GM12878 (cell line): ENCODE measurements around the gene GNG12. TPM values are rescaled to one million over a fixed set of nuclear protein-coding genes. Genes with fewer than 3 reads are reported as not detected.

ENCODE experiments used
- BMI1 ChIP-seq: fragments of 450-650 bp; IDR thresholded peaks from 2 replicates; pipeline ENCODE4 v1.6.1; 2016; ENCODE audit warnings: mild to moderate bottlenecking, moderate library complexity, borderline replicate concordance
- BRCA1 ChIP-seq: IDR thresholded peaks from 2 replicates; pipeline ENCODE4 v1.6.1; 2011; ENCODE audit warnings: low read depth, low read length, improper control_type of control experiment
- CBX5 ChIP-seq: sonication (generic); IDR thresholded peaks from 2 replicates; pipeline ENCODE4 v1.6.1; 2016; ENCODE audit warnings: low read depth, moderate library complexity, mild to moderate bottlenecking, inconsistent platforms
- CEBPB ChIP-seq, 2 experiments: fragments of 150-350 bp in 1 of 2; IDR thresholded peaks; 2 replicates each; pipeline ENCODE4 v1.6.1; 2012 to 2014; ENCODE audit warnings: low read depth in 2 of 2, low read length in 2 of 2, borderline replicate concordance in 1 of 2, inconsistent platforms in 1 of 2
- CREM ChIP-seq: IDR thresholded peaks from 2 replicates; pipeline ENCODE4 v1.6.1; 2014; ENCODE audit warnings: antibody characterized with exemption, low read depth
- EZH2 ChIP-seq: IDR thresholded peaks from 2 replicates; pipeline ENCODE4 v1.6.1; 2012; ENCODE audit warnings: low read depth, mild to moderate bottlenecking, control low read depth, inconsistent platforms, low read length, borderline replicate concordance; ENCODE audit not compliant: control insufficient read depth
- FOS ChIP-seq: IDR thresholded peaks from 3 replicates; pipeline ENCODE4 v1.6.1; 2011; ENCODE audit warnings: borderline replicate concordance; ENCODE audit not compliant: insufficient read length; ENCODE audit errors: extremely low read depth
- IKZF2 ChIP-seq, 2 experiments: fragments of 450-650 bp; IDR thresholded peaks; 2 replicates each; pipeline ENCODE4 v1.6.1; 2017; ENCODE audit warnings: mild to moderate bottlenecking in 2 of 2, moderate library complexity in 2 of 2
- IRF4 ChIP-seq: IDR thresholded peaks from 2 replicates; pipeline ENCODE4 v1.6.1; 2011; ENCODE audit warnings: low read depth, low read length
- NBN ChIP-seq: fragments of 450-650 bp; IDR thresholded peaks from 2 replicates; pipeline ENCODE4 v1.6.1; 2016
- NR2C2 ChIP-seq: IDR thresholded peaks from 2 replicates; pipeline ENCODE4 v1.6.1; 2011; ENCODE audit warnings: borderline replicate concordance, low read depth; ENCODE audit not compliant: control insufficient read depth, insufficient read length
- NRF1 ChIP-seq: conservative IDR thresholded peaks from 2 replicates; pipeline ENCODE4 v1.6.1; 2011; ENCODE audit warnings: mild to moderate bottlenecking, low read depth, low read length, improper control_type of control experiment
- PKNOX1 ChIP-seq: fragments of 450-650 bp; IDR thresholded peaks from 2 replicates; pipeline ENCODE4 v1.6.1; 2016; ENCODE audit warnings: mild to moderate bottlenecking
- RBBP5 ChIP-seq: fragments of 200-600 bp; sonication (generic); conservative IDR thresholded peaks from 2 replicates; pipeline ENCODE4 v1.6.1; 2016
- SMARCA5 ChIP-seq: fragments of 450-650 bp; IDR thresholded peaks from 2 replicates; pipeline ENCODE4 v1.6.1; 2017; ENCODE audit warnings: mild to moderate bottlenecking
- SUPT20H ChIP-seq: IDR thresholded peaks from 2 replicates; pipeline ENCODE4 v1.6.1; 2011; ENCODE audit warnings: low read depth, mild to moderate bottlenecking, low read length, moderate library complexity, borderline replicate concordance; ENCODE audit not compliant: control insufficient read depth
- TAF1 ChIP-seq: IDR thresholded peaks from 2 replicates; pipeline ENCODE4 v1.6.1; 2011; ENCODE audit warnings: mild to moderate bottlenecking, low read depth, low read length, borderline replicate concordance
- ZBTB40 ChIP-seq: fragments of 450-650 bp; IDR thresholded peaks from 2 replicates; pipeline ENCODE4 v1.6.1; 2016; ENCODE audit warnings: mild to moderate bottlenecking, moderate library complexity, borderline replicate concordance
- ZNF274 ChIP-seq: IDR thresholded peaks from one replicate; pipeline ENCODE4 v1.8.0; 2011; ENCODE audit not compliant: insufficient read length, insufficient read depth
- ZNF687 ChIP-seq: fragments of 450-650 bp; IDR thresholded peaks from 2 replicates; pipeline ENCODE4 v1.6.1; 2017; ENCODE audit warnings: mild to moderate bottlenecking, moderate library complexity
- polyA plus RNA-seq, 11 experiments: library from polyadenylated mRNA; depleted of rRNA in 4 of 11; unstranded in 6 of 11; stranded (reverse) in 5 of 11; fragments of >200 nt; fragmentation: Nextera tagmentation in 4 of 11; fragmentation: Illumina TruSeq in 1 of 11; extraction: Ambion mirVana in 4 of 11; extraction: Trizol in 1 of 11; gene quantifications; 1 replicate in 1 of 11; 2 replicates in 10 of 11; pipeline versions ENCODE4 v1.2.1 to v1.2.3, GENCODE V29; 2011 to 2016; ENCODE audit warnings: inconsistent platforms in 2 of 11, missing spikeins in 2 of 11, low read depth in 1 of 11
- total RNA-seq, 4 experiments: library from RNA; depleted of rRNA in 3 of 4; stranded (reverse); fragments of >200 nt in 3 of 4; fragmentation: Illumina TruSeq in 1 of 4; extraction: Trizol in 1 of 4; gene quantifications; 2 replicates each; pipeline versions ENCODE4 v1.2.1 to v1.2.3, GENCODE V29; 2013 to 2021
- TF ChIP-seq, protein P1 (sequence below): fragments of 450-650 bp; IDR thresholded peaks from 2 replicates; pipeline ENCODE4 v1.6.1; 2014; ENCODE audit warnings: mild to moderate bottlenecking

Gene GNG12
- total and polyA plus RNA-seq, 10 of the 15 experiments (the other 5 are each of a cell fraction or from before 2014, with no cell fraction given) = 0.22 to 32.8 (median 0.35) TPM

- no peak for TF ChIP-seq CEBPB (IDR thresholded peaks at IDR 0.05; ENCODE audit: borderline replicate concordance in 1 of 2, low read depth in 2 of 2, low read length in 2 of 2)
- no peak for TF ChIP-seq ZBTB40
- TF ChIP-seq IRF4 = no peak
- TF ChIP-seq CREM = no peak
- no peak for TF ChIP-seq PKNOX1
- peak; percentile 93 to 94 for TF ChIP-seq IKZF2 (IDR thresholded peaks at IDR 0.05)
- TF ChIP-seq NR2C2 = no peak
- no peak for TF ChIP-seq TAF1
- TF ChIP-seq ZNF687 = peak; percentile 68; the same call in 1 of the 2 replicates
- no peak for TF ChIP-seq CBX5
- peak; percentile 93; the same call in 1 of the 2 replicates for TF ChIP-seq SMARCA5
- no peak for TF ChIP-seq NRF1
- no peak for TF ChIP-seq RBBP5
- TF ChIP-seq BMI1 = peak; percentile 35; the same call in 1 of the 2 replicates
- no peak for TF ChIP-seq EZH2
- TF ChIP-seq BRCA1 = no peak
- TF ChIP-seq FOS = no peak
- TF ChIP-seq ZNF274 = no peak
- TF ChIP-seq, protein P1, sequence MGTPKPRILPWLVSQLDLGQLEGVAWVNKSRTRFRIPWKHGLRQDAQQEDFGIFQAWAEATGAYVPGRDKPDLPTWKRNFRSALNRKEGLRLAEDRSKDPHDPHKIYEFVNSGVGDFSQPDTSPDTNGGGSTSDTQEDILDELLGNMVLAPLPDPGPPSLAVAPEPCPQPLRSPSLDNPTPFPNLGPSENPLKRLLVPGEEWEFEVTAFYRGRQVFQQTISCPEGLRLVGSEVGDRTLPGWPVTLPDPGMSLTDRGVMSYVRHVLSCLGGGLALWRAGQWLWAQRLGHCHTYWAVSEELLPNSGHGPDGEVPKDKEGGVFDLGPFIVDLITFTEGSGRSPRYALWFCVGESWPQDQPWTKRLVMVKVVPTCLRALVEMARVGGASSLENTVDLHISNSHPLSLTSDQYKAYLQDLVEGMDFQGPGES = no peak
- no peak for TF ChIP-seq SUPT20H
- TF ChIP-seq NBN = peak; percentile 48; the same call in 1 of the 2 replicates
These were observed 14.5 kb downstream of the GNG12 start (continued) for GRCh38 chr1:67818725-67819301.
